GM12878 (cell line): Measurements from ENCODE around the gene CDH4. TPM values are rescaled to one million over a fixed set of nuclear protein-coding genes. Genes with fewer than 3 reads are reported as not detected.

Experiments
- ATAC-seq: fragments of 200-7000 bp; cut with Tn5 transposase; 3 replicates; pipeline ENCODE4 v1.9.1; 2020; ENCODE audit warnings: mild to moderate bottlenecking, moderate library complexity
- Bru-seq: library from RNA; stranded (reverse); fragments of 400-500 nt; gene quantifications from one replicate; lab custom pipeline; 2021; lab: Mats Ljungman, UMichigan
- BruChase-seq, 2 experiments: library from RNA; stranded (reverse); fragments of 400-500 nt; gene quantifications; one replicate each; lab custom pipeline; 2021; lab: Mats Ljungman, UMichigan
- BruUV-seq: library from RNA; stranded (reverse); fragments of 400-500 nt; replicated peaks from 2 replicates; lab custom pipeline; 2021; lab: Mats Ljungman, UMichigan
- CTCF ChIA-PET: fragments of 300-600 bp; sonication (Branson Sonifier 250); formaldehyde crosslinking; extraction: SDS; loops from one replicate; lab custom pipeline; 2021; ENCODE audit warnings: inconsistent platforms; lab: Yijun Ruan, JAX
- POLR2A ChIA-PET: fragments of 350-600 bp; formaldehyde crosslinking; extraction: SDS; loops from one replicate; lab custom pipeline; 2021; ENCODE audit warnings: inconsistent platforms; lab: Charles Lee
- RAD21 ChIA-PET: fragments of 300-600 bp; sonication (Branson Sonifier 250); formaldehyde crosslinking; loops from one replicate; lab custom pipeline; 2023; ENCODE audit warnings: antibody characterized with exemption; ENCODE audit not compliant: unreplicated experiment; lab: Charles Lee
- SMC1A ChIA-PET: fragments of 300-600 bp; sonication (Branson Sonifier 250); formaldehyde crosslinking; loops from one replicate; lab custom pipeline; 2023; ENCODE audit not compliant: unreplicated experiment, uncharacterized antibody; lab: Charles Lee
- DNase-seq: peaks from one replicate; pipeline ENCODE4 v3.0.0-alpha.2; 2011; ENCODE audit warnings: low read depth, low spot score
- FAIRE-seq: peaks from 3 replicates; lab custom pipeline; 2011; peaks lifted over from hg19 to GRCh38; lab: Jason Lieb, UNC
- H2AFZ ChIP-seq: 2 replicates; pipeline ENCODE4 v1.6.0; 2011; ENCODE audit warnings: low read depth, low read length, control low read depth; ENCODE audit not compliant: control insufficient read depth
- H3K27ac ChIP-seq: 2 replicates; pipeline ENCODE4 v1.5.1; 2011; ENCODE audit warnings: control low read depth; ENCODE audit not compliant: control insufficient read depth, insufficient read depth
- H3K27me3 ChIP-seq, 2 experiments: replicated peaks in 1 of 2; 2 replicates each; pipeline versions ENCODE4 v1.6.0 to v1.6.1; 2011; ENCODE audit warnings: low read length in 1 of 2; ENCODE audit not compliant: control insufficient read depth in 2 of 2, insufficient read depth in 2 of 2
- H3K36me3 ChIP-seq, 2 experiments: 2 replicates each; pipeline ENCODE4 v1.5.1; 2011; ENCODE audit warnings: low read length in 1 of 2; ENCODE audit not compliant: control insufficient read depth in 2 of 2, insufficient read depth in 2 of 2
- H3K4me1 ChIP-seq: 2 replicates; pipeline ENCODE4 v1.6.1; 2011; ENCODE audit warnings: mild to moderate bottlenecking, low read length, moderate library complexity, mixed read lengths; ENCODE audit not compliant: control insufficient read depth, insufficient read depth
- H3K4me2 ChIP-seq: 2 replicates; pipeline ENCODE4 v1.6.0; 2011; ENCODE audit warnings: control low read depth; ENCODE audit not compliant: control insufficient read depth, insufficient read depth
- H3K4me3 ChIP-seq: fragments of 200-600 bp; sonication (generic); 2 replicates; pipeline ENCODE4 v1.5.1; 2016
- H3K79me2 ChIP-seq: 2 replicates; pipeline ENCODE4 v1.6.0; 2011; ENCODE audit warnings: low read length; ENCODE audit not compliant: control insufficient read depth, insufficient read depth
- H3K9ac ChIP-seq: 2 replicates; pipeline ENCODE4 v1.8.0; 2011; ENCODE audit warnings: low read length, control low read depth, mixed read lengths; ENCODE audit not compliant: control insufficient read depth, insufficient read depth
- H3K9me3 ChIP-seq: replicated peaks from 3 replicates; pipeline ENCODE4 v1.5.1; 2011; ENCODE audit warnings: mild to moderate bottlenecking, low read length; ENCODE audit not compliant: control insufficient read depth, insufficient read depth
- H4K20me1 ChIP-seq: 2 replicates; pipeline ENCODE4 v1.6.0; 2011; ENCODE audit not compliant: control insufficient read depth, insufficient read depth
- ESRRA ChIP-seq: IDR thresholded peaks from 2 replicates; pipeline ENCODE4 v1.6.1; 2012; ENCODE audit warnings: mild to moderate bottlenecking, low read length, improper control_type of control experiment
- HDGF ChIP-seq: fragments of 450-650 bp; IDR thresholded peaks from 2 replicates; pipeline ENCODE4 v1.6.1; 2016; ENCODE audit warnings: antibody characterized with exemption
- KDM1A ChIP-seq: fragments of 200-600 bp; sonication (generic); IDR thresholded peaks from 2 replicates; pipeline ENCODE4 v1.6.1; 2016; ENCODE audit warnings: borderline replicate concordance
- NFXL1 ChIP-seq: fragments of 450-650 bp; IDR thresholded peaks from 2 replicates; pipeline ENCODE4 v1.6.1; 2017; ENCODE audit warnings: antibody characterized with exemption, mild to moderate bottlenecking, borderline replicate concordance
- RAD51 ChIP-seq: fragments of 450-650 bp; IDR thresholded peaks from 2 replicates; pipeline ENCODE4 v1.6.1; 2016; ENCODE audit warnings: moderate library complexity, mild to moderate bottlenecking, inconsistent platforms
- SUZ12 ChIP-seq: fragments of 200-600 bp; sonication (generic); IDR thresholded peaks from one replicate; pipeline ENCODE4 v1.6.1; 2018; ENCODE audit warnings: antibody characterized with exemption, mild to moderate bottlenecking; ENCODE audit not compliant: unreplicated experiment
- ZNF207 ChIP-seq: fragments of 450-650 bp; IDR thresholded peaks from 2 replicates; pipeline ENCODE4 v1.6.1; 2014; ENCODE audit warnings: antibody characterized with exemption, mild to moderate bottlenecking, borderline replicate concordance
- WGBS: methylation state at CpG from one replicate; pipeline ENCODE4 v1.1.6; 2016; ENCODE audit warnings: low lambda C conversion rate; ENCODE audit not compliant: insufficient replicate concordance, insufficient coverage; ENCODE audit errors: missing lambda C conversion rate; 5-methylcytosine and 5-hydroxymethylcytosine counted together
- in situ Hi-C: fragments of 300-500 bp; cut with MboI; formaldehyde crosslinking; loops from 9 replicates; pipeline ENCODE4 v1.14.3; 2018; ENCODE audit warnings: mixed read lengths
- intact Hi-C: fragments of 100-400 bp; cut with micrococcal nuclease; formaldehyde crosslinking; loops from one replicate; pipeline ENCODE4 v1.14.2; 2022; ENCODE audit not compliant: unreplicated experiment
- long read RNA-seq, 2 experiments: library from polyadenylated mRNA; unstranded; transcript quantifications; one replicate each; pipeline ENCODE4 v2.0.0, GENCODE V29; 2019 to 2020
- polyA minus RNA-seq, 3 experiments: library from RNA; depleted of rRNA, polyadenylated mRNA; stranded (reverse); fragments of >200 nt; gene quantifications; 2 replicates each; pipeline ENCODE4 v1.2.3, GENCODE V29; 2011
- polyA plus RNA-seq, 11 experiments: library from polyadenylated mRNA; depleted of rRNA in 4 of 11; unstranded in 6 of 11; stranded (reverse) in 5 of 11; fragments of >200 nt; fragmentation: Nextera tagmentation in 4 of 11; fragmentation: Illumina TruSeq in 1 of 11; extraction: Ambion mirVana in 4 of 11; extraction: Trizol in 1 of 11; gene quantifications; 1 replicate in 1 of 11; 2 replicates in 10 of 11; pipeline versions ENCODE4 v1.2.1 to v1.2.3, GENCODE V29; 2011 to 2016; ENCODE audit warnings: inconsistent platforms in 2 of 11, missing spikeins in 2 of 11, low read depth in 1 of 11
- total RNA-seq, 4 experiments: library from RNA; depleted of rRNA in 3 of 4; stranded (reverse); fragments of >200 nt in 3 of 4; fragmentation: Illumina TruSeq in 1 of 4; extraction: Trizol in 1 of 4; gene quantifications; 2 replicates each; pipeline versions ENCODE4 v1.2.1 to v1.2.3, GENCODE V29; 2013 to 2021
- TF ChIP-seq, protein P1 (sequence below): fragments of 450-650 bp; IDR thresholded peaks from 2 replicates; pipeline ENCODE4 v1.6.1; 2017; ENCODE audit warnings: low read depth, mild to moderate bottlenecking, moderate library complexity
- TF ChIP-seq, protein P2 (sequence below): IDR thresholded peaks from 2 replicates; pipeline ENCODE4 v1.6.1; 2012; ENCODE audit warnings: mild to moderate bottlenecking, low read depth, low read length

CDH4 gene
- total RNA-seq (2013; cell fraction: nucleolus; rRNA removed), result not detected in 2 replicates
- total RNA-seq (2014; rRNA removed) (not detected in 2 replicates), total RNA-seq (2014; rRNA removed; fragmentation: Illumina TruSeq; extraction: Trizol) (not detected in 2 replicates), total RNA-seq (2021) (not detected in 2 replicates), polyA plus RNA-seq (2011; rRNA removed) (not detected in 2 replicates), polyA plus RNA-seq (2014; fragmentation: Illumina TruSeq; extraction: Trizol) (not detected in 2 replicates), polyA plus RNA-seq (2014; fragmentation: Nextera tagmentation; extraction: Ambion mirVana) (not detected), polyA plus RNA-seq (2014; rRNA removed) (not detected in 2 replicates), polyA plus RNA-seq (2016; fragmentation: Nextera tagmentation; extraction: Ambion mirVana) (not detected), polyA minus RNA-seq (2011; rRNA and poly(A)+ RNA removed) (not detected in 2 replicates), Bru-seq, nascent RNA (percentile 2 among the genes with signal in this experiment), BruChase-seq, experiment 1, labeled RNA remaining after a 6-hour chase (percentile 0 among the genes with signal in this experiment), BruChase-seq, experiment 2, labeled RNA remaining after a 2-hour chase (percentile 1 among the genes with signal in this experiment)
- polyA plus RNA-seq (2011; ENCODE audit: low read depth), result not detected
- polyA plus RNA-seq (2011; cell fraction: cytosol; rRNA removed), result 0.01 TPM in 1 of 2 replicates, not detected in the other
- polyA plus RNA-seq (2011; cell fraction: nucleus; rRNA removed), result not detected in 2 replicates
- not detected in 2 replicates for polyA plus RNA-seq (2012)
- not detected in 2 replicates for polyA minus RNA-seq (2011; cell fraction: cytosol; rRNA and poly(A)+ RNA removed)
- polyA minus RNA-seq (2011; cell fraction: nucleus; rRNA and poly(A)+ RNA removed), result not detected in 2 replicates
- long read RNA-seq, experiment 1, result 0 reads
- long read RNA-seq, experiment 2, result 0 reads

DNA sequence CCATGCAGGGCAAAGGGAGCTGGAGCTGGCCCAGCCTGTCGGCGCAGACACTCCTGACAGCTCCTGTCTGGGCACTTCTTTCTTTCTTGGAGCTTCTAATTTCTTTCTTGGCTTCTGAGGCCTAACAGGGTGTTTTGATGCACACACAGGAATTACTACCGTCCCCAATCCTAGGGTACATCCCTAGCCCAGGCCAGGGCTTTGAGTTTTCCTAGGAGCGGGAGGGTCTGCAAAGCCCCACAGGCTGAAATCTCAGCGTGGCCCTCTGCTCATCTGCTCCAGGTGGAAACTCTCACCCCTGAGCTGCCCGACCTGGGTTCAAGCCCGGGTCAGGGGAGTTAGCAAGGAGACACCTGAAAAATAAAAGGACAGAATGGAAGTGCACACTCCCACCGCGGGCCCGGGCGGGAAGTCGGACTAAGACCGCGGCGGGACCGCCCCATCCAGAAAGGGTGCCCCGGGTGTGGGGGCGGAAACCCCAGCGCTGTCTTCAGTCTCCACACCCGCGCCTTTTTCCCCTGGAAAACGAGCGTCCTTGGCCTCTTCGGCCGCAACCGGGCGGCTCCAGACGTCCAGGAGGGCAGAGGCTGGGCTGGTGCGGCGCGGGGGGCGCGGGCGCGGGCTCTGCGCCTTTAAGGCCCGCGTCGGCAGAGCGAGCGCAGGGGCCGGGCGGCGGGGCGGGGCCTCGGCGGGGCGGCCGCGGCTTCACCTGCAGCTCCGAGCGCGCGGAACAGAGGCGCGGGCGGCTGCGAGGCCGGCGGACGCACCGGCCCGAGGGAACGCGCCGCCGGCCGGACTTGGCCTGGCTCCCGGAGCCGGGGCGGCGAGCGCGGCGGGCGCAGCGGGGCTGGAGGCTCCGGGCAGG lies at the start of gene CDH4:
TSS of gene CDH4 (plus strand) at position 733 of the 865 bp plus-strand sequence.
- FAIRE-seq (no peak), ATAC-seq (no peak), DNase-seq (no peak)
- WGBS, result 45% methylated on average over 24 of the region's 78 CpGs
- Histone ChIP-seq H3K27me3 (no peaks in the 10 kb centered on the region), H4K20me1 (no peaks in the 10 kb centered on the region), H3K27ac (no peak within 1 kb of the TSS), H3K4me2 (no peak within 1 kb of the TSS), H3K79me2 (no peaks in the 10 kb centered on the region), H3K4me3 (no peak within 1 kb of the TSS), H2AFZ (no peak within 1 kb of the TSS), H3K9ac (no peak within 1 kb of the TSS), H3K36me3 (no peaks in the 10 kb centered on the region), H3K9me3 (no peaks in the 10 kb centered on the region; the same call in 2 of the 3 replicates), H3K4me1 (no peaks in the 10 kb centered on the region)
- intact Hi-C loops (no loop called here), in situ Hi-C loops (no loop called here)
- ChIA-PET RAD21 (no interaction called here), CTCF (interaction anchor here (0.6 kb wide), 1 partner anchor 299 kb away, joined by 4 read pairs; no protein-coding TSS in a partner anchor), SMC1A (no interaction called here), POLR2A (no interaction called here)
- no TSS peak for BruUV-seq
- TF ChIP-seq SUZ12 (no peak), RAD51 (no peak), HDGF (no peak), NFXL1 (no peak), KDM1A (no peak), ZNF207 (no peak), ESRRA (no peak)
- TF ChIP-seq, protein P1, sequence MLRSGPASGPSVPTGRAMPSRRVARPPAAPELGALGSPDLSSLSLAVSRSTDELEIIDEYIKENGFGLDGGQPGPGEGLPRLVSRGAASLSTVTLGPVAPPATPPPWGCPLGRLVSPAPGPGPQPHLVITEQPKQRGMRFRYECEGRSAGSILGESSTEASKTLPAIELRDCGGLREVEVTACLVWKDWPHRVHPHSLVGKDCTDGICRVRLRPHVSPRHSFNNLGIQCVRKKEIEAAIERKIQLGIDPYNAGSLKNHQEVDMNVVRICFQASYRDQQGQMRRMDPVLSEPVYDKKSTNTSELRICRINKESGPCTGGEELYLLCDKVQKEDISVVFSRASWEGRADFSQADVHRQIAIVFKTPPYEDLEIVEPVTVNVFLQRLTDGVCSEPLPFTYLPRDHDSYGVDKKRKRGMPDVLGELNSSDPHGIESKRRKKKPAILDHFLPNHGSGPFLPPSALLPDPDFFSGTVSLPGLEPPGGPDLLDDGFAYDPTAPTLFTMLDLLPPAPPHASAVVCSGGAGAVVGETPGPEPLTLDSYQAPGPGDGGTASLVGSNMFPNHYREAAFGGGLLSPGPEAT, result no peak
- TF ChIP-seq, protein P2, sequence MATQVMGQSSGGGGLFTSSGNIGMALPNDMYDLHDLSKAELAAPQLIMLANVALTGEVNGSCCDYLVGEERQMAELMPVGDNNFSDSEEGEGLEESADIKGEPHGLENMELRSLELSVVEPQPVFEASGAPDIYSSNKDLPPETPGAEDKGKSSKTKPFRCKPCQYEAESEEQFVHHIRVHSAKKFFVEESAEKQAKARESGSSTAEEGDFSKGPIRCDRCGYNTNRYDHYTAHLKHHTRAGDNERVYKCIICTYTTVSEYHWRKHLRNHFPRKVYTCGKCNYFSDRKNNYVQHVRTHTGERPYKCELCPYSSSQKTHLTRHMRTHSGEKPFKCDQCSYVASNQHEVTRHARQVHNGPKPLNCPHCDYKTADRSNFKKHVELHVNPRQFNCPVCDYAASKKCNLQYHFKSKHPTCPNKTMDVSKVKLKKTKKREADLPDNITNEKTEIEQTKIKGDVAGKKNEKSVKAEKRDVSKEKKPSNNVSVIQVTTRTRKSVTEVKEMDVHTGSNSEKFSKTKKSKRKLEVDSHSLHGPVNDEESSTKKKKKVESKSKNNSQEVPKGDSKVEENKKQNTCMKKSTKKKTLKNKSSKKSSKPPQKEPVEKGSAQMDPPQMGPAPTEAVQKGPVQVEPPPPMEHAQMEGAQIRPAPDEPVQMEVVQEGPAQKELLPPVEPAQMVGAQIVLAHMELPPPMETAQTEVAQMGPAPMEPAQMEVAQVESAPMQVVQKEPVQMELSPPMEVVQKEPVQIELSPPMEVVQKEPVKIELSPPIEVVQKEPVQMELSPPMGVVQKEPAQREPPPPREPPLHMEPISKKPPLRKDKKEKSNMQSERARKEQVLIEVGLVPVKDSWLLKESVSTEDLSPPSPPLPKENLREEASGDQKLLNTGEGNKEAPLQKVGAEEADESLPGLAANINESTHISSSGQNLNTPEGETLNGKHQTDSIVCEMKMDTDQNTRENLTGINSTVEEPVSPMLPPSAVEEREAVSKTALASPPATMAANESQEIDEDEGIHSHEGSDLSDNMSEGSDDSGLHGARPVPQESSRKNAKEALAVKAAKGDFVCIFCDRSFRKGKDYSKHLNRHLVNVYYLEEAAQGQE, result no peak
